GM18526 (cell line): ENCODE results near the gene SCTR.

ENCODE experiments used
- POLR2A ChIP-seq: IDR thresholded peaks from 3 replicates; pipeline ENCODE4 v1.6.1; 2011; ENCODE audit not compliant: insufficient read length; ENCODE audit errors: extremely low read depth

SCTR gene

DNA sequence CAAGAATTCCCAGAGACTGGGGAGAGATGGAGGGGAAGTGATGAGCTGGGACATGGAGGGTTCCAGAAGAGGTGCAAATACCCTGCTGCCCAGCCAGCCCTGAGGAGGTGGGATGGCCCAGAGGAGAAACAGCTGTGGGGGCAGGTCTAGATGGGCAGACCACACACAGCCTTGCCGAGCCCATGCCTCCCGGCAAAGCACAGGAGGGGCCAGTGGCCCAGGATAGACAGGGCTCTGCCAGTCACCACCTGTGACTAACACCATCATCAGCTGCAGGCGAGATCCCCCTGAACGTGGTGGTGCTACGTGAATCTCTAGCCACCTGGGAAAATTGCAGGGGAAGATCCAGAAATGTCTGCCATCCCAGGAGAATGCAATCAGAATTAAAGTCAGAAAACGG, 39.4 kb downstream of the SCTR start:
- no peak for TF ChIP-seq POLR2A

DNA sequence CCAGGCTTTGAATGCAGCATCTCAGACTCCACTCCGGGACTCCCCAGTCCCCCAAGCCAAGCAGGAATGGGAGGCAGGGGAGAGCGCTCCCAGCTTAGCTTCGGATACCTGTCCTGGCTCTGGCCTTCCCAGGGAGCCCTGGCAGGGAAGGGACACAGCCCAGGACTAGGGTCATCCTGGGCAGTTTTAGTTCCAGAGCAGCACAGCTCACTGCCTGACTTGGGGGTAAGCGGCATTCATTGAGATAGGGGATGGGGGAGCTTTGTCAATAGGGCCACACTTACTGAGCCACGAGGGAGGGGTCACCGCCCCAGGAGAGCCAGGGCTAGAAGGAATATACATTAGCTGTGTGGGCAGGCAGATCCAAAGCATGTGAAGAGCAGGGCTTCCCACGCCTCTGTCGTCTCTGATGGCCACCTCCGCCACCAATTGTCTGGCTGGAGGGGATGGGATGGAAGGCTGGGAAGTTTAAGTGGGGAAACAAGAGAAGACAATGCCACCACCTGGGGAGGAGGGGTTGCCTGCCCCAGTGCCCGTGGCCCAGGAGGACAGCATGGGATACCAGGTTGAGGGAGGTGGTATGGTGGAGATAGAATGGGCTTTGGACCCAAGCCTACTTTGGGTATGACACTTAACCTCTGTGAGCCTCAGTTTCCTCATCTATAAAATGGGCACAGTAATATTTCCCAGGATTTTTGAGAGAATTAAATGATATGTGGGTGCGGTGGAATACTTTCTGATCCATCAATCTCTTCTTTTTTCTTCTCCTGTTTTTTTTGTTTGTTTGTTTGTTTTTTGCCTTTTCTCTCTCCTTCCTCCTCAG, 40.2 kb downstream of the SCTR start:
- no peak for TF ChIP-seq POLR2A

DNA sequence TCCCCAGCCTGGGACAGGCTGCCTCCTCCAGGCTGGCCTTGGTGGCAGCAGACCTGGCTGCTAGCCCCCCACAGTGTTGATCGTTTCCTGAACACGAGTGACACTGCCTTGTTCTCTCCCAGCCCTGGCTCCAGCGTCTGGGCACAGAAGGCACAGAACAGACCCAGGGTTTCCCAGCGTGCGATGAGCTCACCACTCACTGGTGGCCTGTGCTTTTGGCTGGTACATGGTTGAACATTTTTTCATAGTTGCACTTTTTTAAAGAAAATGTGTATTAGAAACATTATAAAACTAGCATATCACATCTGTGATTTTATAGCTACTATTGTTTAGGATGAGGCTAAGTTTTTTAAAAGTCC, 40.9 kb downstream of the SCTR start:
- TF ChIP-seq POLR2A, result no peak

DNA sequence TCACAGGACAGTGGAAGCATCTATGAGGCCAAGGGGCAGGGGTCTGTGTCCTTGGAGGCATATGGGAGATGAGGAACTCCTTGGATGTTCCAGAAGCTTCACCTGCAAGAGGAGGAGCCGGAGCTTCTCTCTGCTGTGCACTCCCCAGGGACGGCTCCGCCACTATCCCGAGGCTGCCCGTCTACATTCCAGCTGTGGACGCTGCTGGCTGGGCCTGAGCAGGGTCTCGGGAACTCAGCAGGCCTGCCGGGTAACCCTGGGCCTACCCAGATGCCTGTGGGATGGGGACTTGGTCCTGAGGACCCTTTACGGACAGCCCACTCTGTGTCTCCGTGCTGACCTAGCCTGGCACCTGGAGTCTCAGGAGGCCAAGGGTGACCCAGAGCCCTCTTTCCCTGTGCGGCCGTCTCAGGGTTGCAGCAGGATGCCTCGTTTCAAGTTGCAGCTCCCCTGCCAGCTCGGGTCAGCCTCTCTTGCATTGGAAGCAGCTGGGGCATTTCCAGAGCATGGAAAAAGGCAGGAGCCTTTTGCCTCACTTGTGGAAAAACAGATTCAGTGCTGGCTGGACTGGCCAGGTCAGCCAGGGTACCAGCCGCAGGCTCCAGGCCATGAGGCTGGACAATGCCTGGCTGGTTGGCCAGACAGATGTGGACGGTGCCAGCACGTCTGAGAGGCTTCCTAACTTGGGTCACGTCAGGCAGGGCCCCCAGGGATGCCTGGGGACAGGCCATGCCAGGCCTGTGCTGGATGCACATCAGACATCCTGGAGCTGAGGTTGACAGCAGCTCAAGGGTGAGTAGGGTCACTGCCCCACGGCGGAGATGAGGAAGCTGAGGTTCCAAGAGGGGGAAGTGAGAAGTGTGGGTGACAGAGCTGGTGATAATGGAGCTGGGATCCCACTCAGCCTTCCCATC, 41.5 kb downstream of the SCTR start:
- no peak for TF ChIP-seq POLR2A

DNA sequence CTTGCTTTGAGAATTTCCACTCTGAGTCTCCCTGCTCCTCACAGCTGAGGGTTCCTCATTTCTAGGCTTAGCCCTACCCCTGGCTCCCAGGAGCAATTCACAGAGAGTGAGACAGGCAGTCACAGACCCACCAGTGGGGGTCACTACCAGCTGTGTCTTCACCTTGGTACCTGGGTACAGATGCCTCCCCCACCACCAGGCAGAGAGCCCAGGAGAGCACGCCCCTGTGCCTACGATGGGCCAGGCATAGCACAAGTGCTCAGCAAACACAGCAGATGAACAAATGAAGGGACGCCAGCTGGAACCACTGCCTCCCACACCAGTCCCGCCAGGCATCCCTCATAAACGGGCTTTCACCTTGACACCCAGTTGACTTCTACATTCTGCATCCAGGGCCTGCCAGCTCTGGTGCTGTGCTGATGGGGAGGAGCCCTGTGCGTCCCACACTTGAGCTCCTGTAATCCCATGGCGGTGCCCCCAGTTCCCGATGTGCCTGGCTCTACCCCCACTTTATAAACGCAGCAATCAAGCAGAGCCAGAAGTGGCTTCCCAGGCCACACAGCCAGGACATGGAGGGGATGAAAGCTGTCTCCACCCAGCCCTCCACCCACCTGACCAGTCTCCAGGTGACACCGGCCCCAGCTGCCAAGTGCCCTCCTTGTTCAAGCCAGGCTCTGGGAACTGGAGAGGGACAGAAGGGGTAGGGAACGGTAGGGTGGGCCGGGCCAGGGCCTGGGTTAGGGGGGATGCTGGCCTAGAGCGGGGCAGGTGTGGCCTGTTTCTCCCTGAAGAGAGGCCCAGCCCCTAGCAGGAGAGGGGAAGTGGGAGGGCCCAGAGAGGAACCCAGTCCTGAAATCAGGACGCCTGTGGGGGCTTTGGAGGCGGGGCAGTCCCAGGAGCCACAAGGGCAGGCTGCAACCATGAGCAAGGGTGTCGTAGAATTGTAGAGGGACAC, 42.5 kb downstream of the SCTR start:
- TF ChIP-seq POLR2A, result no peak

DNA sequence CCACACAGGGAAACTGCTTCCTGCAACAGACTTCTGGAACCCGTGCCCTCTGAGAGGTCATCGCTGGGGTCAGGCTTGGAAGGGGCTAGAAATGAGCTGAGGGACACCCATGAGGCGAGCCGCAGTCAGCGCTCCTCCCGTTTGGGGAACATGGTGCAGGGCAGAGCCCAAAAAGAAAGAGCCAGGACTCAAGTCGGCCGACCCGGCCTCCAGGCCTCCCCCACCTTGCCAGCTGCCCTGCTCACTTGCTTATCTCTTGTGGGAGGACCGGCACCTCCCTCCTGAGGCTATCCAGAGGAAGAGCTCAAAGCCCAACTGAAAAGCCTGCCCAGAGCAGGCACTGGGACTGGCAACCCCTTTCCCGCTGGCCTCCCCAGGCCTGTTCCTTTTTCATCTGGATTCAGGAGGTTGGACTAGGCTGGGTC, 43.6 kb downstream of the SCTR start:
- TF ChIP-seq POLR2A, result no peak

DNA sequence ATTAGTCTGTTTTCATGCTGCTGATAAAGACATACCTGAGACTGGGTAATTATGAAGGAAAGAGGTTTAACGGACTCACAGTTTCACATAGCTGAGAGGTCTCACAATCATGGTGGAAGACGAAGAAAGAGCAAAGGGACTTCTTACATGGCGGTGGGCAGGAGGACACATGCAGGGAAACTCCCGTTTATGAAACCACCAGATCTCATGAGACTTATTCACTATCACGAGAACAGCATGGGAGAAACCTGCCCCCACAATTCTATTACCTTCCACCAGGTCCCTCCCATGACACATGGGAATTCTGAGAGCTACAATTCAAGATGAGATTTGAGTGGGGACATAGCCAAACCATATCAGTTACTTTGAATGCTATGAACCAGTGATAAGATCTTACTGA, 44.1 kb downstream of the SCTR start:
- TF ChIP-seq POLR2A, result no peak

DNA sequence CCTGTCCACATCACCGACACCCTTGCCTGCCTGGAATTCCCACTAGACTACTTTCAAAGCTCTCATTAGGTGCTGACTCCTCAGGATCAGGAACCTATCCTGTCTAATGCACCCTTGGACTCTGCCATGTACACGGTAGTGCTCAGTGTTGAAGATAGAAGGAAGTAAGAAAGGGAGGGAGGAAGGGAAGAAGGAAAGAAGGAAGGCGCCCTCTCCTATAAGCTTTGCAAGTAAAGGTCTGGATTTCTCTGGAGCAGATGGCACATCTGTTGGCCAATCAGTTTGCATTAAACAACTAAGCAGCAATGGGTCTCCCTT, 45.3 kb downstream of the SCTR start:
- no peak for TF ChIP-seq POLR2A

DNA sequence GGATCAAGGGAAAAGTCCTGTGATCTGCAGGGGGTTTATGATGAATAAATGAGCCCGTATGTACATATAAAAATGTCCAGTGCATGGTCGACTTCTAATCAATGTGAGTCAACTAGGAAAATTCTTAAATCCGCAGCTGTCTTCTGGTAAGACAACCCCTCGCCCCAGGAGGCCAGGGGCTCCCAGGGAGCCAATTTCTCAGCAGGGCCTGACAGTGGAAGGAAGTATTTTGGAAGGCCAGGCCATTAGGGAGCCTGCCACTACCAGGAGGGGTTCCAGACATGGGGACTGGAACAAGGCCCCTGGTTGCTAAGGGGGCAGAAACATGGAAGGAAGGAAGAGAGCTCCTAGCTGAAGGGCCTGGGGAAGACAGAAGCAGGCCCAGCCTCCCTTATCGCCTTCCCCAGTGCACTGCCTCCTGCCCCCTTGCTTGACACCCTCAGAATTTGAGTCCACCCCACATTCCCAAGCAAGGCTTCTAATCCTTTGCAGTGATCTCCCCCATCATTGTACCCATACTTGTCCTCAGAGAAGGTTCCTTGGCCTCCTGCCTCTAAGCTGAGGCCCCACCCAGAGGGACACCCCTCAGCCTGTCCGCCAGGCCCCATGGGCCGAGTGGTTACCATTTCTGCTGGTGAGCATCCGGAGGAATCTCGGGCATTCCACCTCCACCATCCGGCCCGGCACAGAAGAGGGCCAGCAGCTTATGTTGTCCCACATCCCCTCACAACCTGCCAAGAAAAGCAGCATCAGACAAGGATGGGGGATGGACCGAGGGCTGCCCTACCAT, 45.9 kb downstream of the SCTR start:
- TF ChIP-seq POLR2A, result no peak

DNA sequence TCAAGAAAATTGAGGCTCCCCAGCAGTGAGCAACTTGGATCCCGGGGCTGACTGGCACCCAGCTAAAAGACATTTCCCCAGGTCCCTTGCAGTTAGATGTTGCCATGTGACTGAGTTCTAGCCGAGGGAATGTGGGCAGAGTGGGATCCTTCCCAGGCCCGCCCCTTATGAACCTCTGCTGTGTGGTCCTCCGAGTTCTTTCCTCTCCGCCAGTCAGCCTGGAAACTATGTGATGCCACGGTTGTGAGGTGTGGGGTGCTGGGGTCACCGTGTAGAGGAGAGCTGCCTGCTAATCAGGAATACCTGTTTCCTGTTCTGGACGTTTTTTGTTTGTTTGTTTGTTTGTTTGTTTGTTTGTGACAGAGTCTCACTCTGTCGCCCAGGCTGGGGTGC, 47.2 kb downstream of the SCTR start:
- TF ChIP-seq POLR2A, result no peak

DNA sequence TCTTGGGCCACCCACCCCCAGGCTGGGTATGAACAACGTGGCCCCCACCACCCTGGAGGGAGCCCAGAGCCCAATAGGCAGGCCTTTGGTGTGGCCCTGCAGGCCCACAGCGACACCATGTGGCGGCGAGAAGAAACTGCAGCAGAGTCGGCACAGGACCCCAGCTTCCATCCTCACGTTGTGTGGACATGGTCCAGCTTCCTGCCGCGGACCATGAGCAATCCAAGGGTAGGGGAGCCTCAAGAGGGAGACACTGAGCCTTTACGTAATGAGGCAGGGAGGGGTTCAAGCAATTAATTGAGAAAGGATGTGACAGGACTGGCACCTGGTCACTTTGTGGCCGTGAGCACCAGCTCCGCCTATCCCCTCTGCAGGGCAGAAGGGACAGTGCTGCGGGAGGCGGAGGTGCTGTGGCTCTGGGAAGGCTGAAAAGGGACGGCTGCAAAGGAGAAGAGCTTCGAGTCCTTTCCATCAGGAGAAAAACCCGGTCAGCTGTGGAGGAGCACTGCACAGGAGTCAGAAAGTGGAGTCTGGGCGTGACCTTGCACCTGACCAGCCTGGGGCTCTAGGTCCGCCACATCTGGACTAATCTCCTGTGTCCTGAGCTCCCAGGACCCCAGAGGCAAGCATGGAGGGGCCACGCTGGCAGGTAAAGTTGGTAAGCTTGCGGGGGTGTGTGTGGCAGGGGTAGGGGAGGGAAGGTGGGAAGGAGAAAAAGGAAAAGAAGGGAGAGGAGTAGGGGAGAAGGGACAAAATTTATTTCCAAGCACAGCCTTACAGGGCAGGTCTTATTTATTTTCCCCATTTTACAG, 47.8 kb downstream of the SCTR start:
- TF ChIP-seq POLR2A, result no peak

DNA sequence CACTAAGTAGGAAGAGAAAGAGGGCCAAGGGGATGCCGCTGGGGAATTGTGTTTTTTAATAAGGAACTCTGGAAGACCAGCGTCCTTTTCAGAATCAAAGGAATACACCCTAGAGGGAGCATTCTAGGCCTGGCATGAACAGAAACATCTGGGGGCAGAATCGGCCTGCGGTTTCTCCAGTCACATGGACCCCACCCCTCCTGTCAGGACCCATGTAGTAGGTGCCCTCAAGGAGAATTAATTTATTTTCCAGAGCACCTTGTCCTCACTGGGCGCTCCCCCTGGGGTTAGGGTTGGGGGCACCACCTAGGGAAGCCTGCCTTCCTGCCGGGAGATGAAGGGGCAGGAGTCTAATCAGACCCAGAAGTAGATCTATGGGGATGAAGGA, 48.4 kb downstream of the SCTR start:
- no peak for TF ChIP-seq POLR2A

DNA sequence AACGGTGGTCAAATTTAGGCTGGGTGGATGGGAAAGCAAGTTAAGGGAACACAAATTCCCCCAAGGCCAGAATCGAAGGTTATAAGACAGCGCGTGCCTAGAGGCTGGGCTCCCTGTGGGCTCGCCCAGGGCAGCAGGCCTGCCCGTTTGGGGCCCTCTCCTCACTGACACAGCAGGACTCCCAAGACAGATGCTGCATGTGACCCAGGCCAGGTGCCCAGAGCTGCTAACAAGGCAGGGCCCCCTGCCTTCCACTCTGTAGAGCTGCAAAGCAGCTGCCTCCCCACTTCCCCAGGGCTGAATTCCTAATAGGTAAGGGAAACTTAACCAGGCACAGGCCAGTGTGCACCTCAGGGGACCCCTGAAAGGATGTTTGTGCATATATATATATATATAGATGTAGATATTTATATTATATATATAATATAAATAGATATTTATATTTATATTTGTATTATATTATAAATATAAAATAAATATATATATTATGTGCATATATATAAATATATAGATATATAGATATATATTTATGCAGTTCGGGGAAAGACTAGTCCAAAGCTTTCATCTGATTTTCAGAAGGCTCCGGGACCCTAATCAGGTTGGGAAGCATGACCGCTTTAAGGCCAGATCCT, 48.9 kb downstream of the SCTR start:
- no peak for TF ChIP-seq POLR2A
